ENCODE measurements around the gene PAX8. TPM values are rescaled to one million over a fixed set of nuclear protein-coding genes. Genes with fewer than 3 reads are reported as not detected.

PAX8 gene
- total and polyA plus RNA-seq, 2 donors (not counting 1 experiment from before 2014, with no cell fraction given): 0.26 to 0.50 TPM

DNA sequence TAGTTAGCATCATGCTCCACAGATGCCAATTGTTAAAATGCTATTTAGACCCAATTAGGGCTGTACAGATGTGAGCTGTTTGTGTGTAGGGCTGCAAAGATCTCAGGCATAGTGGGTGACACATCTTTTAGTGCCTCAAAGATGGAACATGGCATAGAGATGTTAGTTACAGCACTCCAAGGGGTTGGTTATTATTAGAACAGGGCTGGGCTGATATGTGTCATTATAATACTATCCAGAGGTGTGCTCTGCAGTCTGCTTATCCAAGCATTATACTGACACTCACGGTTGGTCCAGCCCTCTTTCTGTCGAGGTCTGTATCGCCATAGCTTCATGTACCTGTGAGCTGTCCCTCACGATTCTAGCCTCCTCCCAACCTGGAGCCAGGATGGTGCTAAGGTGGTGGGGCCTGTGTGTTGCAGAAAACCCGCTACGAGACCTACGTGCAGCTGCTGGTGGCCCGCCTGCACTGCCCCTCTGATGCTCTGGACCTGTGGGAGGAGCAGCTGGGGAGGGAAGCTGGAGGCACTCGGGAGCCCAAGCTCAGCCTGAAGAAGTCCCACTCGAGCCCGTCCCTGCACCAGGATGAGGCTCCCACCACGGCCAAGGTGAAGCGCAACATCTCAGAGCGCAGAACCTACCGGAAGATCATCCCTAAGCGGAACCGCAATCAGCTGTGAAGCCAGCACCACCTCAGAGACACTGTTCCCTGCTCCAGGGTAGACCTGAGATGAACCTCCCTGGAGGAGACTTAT, 77.8 kb downstream of the PAX8 start:
- Histone ChIP-seq H3K36me3 (ENCODE audit: control insufficient read depth, insufficient read depth, low read length) (no peaks in the 10 kb centered on the region), H3K9ac (ENCODE audit: insufficient read depth, low read length) (no peak overlapping the region)
- no peak for DNase-seq (ENCODE audit: low read depth in 2 of 2)

GRCh38 chr2:113200236-113200635, 78.5 kb downstream of the PAX8 start:
- DNase-seq (ENCODE audit: low read depth in 2 of 2): no peak
- no peak overlapping the region for H3K4me3 ChIP-seq (replicated peaks in 1 of 4; ENCODE audit: control extremely low read depth in 1 of 4, insufficient read depth in 1 of 4, low read depth in 3 of 4, low read length in 4 of 4)
- no peak for TF ChIP-seq EZH2 (IDR thresholded peaks at IDR 0.05; ENCODE audit: low read length, missing control alignments)
- TF ChIP-seq, protein P1, sequence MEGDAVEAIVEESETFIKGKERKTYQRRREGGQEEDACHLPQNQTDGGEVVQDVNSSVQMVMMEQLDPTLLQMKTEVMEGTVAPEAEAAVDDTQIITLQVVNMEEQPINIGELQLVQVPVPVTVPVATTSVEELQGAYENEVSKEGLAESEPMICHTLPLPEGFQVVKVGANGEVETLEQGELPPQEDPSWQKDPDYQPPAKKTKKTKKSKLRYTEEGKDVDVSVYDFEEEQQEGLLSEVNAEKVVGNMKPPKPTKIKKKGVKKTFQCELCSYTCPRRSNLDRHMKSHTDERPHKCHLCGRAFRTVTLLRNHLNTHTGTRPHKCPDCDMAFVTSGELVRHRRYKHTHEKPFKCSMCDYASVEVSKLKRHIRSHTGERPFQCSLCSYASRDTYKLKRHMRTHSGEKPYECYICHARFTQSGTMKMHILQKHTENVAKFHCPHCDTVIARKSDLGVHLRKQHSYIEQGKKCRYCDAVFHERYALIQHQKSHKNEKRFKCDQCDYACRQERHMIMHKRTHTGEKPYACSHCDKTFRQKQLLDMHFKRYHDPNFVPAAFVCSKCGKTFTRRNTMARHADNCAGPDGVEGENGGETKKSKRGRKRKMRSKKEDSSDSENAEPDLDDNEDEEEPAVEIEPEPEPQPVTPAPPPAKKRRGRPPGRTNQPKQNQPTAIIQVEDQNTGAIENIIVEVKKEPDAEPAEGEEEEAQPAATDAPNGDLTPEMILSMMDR (conservative IDR thresholded peaks at IDR 0.05 in 1 of 2, IDR thresholded peaks at IDR 0.05 in 1 of 2; ENCODE audit: low read depth in 1 of 2, low read length in 2 of 2): no peak
- no peaks in the 10 kb centered on the region for H4K20me1 ChIP-seq (ENCODE audit: control insufficient read depth, extremely low read depth, insufficient read depth, low read length)
- H3K27me3 ChIP-seq (ENCODE audit: control insufficient read depth, insufficient read depth, low read length): no peaks in the 10 kb centered on the region
- no peaks in the 10 kb centered on the region for H3K4me1 ChIP-seq (ENCODE audit: control insufficient read depth, extremely low read depth, insufficient read depth, low read length)
- no peaks in the 10 kb centered on the region for H3K79me2 ChIP-seq (ENCODE audit: control insufficient read depth, insufficient read depth, low read length)
- H3K9ac ChIP-seq (ENCODE audit: insufficient read depth, low read length): no peak overlapping the region
- H3K36me3 ChIP-seq (ENCODE audit: control insufficient read depth, insufficient read depth, low read length): no peaks in the 10 kb centered on the region
- H2AFZ ChIP-seq (ENCODE audit: low read length): no peak overlapping the region
- no peaks in the 10 kb centered on the region for H3K9me3 ChIP-seq (ENCODE audit: control insufficient read depth, insufficient read depth, low read depth, low read length)
- no peak overlapping the region for H3K27ac ChIP-seq (ENCODE audit: insufficient read depth, low read length)
- H3K4me2 ChIP-seq (ENCODE audit: extremely low read depth, insufficient read depth, low read length): no peak overlapping the region

More for the DNA sequence above, 77.8 kb downstream of the PAX8 start:
- Histone ChIP-seq H3K27ac (ENCODE audit: insufficient read depth, low read length) (no peak overlapping the region), H3K9me3 (ENCODE audit: control insufficient read depth, insufficient read depth, low read depth, low read length) (no peaks in the 10 kb centered on the region), H3K79me2 (ENCODE audit: control insufficient read depth, insufficient read depth, low read length) (no peaks in the 10 kb centered on the region), H3K4me1 (ENCODE audit: control insufficient read depth, extremely low read depth, insufficient read depth, low read length) (no peaks in the 10 kb centered on the region), H3K4me3 (replicated peaks in 1 of 4; ENCODE audit: control extremely low read depth in 1 of 4, insufficient read depth in 1 of 4, low read depth in 3 of 4, low read length in 4 of 4) (no peak overlapping the region), H3K4me2 (ENCODE audit: extremely low read depth, insufficient read depth, low read length) (no peak overlapping the region), H2AFZ (ENCODE audit: low read length) (no peak overlapping the region), H4K20me1 (ENCODE audit: control insufficient read depth, extremely low read depth, insufficient read depth, low read length) (no peaks in the 10 kb centered on the region), H3K27me3 (ENCODE audit: control insufficient read depth, insufficient read depth, low read length) (no peaks in the 10 kb centered on the region)
- TF ChIP-seq, protein P1 (conservative IDR thresholded peaks at IDR 0.05 in 1 of 2, IDR thresholded peaks at IDR 0.05 in 1 of 2; ENCODE audit: low read depth in 1 of 2, low read length in 2 of 2): no peak
- no peak for TF ChIP-seq EZH2 (IDR thresholded peaks at IDR 0.05; ENCODE audit: low read length, missing control alignments)

DNA sequence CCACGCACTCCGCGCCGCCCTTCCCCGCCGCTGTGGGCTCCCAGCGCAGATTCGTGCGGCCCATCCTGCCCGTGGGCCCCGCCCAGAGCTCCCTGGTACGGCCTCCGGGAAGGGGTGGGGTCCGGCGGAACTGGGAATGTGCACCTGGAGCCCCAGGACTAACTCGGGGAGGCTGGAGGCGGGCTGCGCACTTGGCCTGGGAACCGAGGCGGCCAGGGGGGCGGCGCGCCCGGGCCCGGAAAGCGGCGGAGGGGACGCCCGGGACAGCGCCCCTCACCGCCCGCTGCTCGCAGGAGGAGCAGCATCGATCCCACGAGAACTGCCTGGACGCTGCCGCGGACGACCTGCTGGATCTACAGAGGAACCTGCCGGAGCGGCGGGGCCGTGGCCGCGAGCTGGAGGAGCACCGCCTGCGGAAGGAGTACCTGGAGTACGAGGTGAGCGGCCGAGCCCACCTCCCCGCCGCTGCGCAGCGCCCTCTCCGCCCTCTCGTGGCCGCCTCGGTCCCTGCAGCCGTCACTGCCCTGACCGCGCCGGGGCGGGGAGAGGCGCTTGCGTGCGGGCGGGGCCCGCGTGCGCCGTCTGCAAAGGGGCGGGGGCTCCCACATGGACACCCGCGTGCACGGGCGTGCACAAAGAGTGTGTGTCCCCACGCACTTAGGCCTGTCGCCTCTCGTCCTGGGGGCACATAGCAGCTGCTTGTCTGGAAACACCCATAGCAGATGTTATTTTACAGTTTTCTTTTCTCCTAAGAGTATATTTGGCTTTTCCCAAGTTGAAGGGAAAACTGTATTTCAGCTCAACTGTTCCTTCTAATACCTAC, 79.7 kb downstream of the PAX8 start:
- Histone ChIP-seq H3K4me1 (ENCODE audit: control insufficient read depth, extremely low read depth, insufficient read depth, low read length) (no peaks in the 10 kb centered on the region), H3K9me3 (ENCODE audit: control insufficient read depth, insufficient read depth, low read depth, low read length) (no peaks in the 10 kb centered on the region), H3K79me2 (ENCODE audit: control insufficient read depth, insufficient read depth, low read length) (no peaks in the 10 kb centered on the region), H3K4me2 (ENCODE audit: extremely low read depth, insufficient read depth, low read length) (peak overlapping the region; percentile 88), H2AFZ (ENCODE audit: low read length) (peak overlapping the region; percentile 95), H3K27ac (ENCODE audit: insufficient read depth, low read length) (peak overlapping the region; percentile 18), H3K9ac (ENCODE audit: insufficient read depth, low read length) (peak overlapping the region; percentile 67), H3K36me3 (ENCODE audit: control insufficient read depth, insufficient read depth, low read length) (no peaks in the 10 kb centered on the region), H4K20me1 (ENCODE audit: control insufficient read depth, extremely low read depth, insufficient read depth, low read length) (no peaks in the 10 kb centered on the region), H3K4me3 (replicated peaks in 1 of 4; ENCODE audit: control extremely low read depth in 1 of 4, insufficient read depth in 1 of 4, low read depth in 3 of 4, low read length in 4 of 4) (peak overlapping the region; percentile 40 to 79 (median 72)), H3K27me3 (ENCODE audit: control insufficient read depth, insufficient read depth, low read length) (no peaks in the 10 kb centered on the region)
- DNase-seq (ENCODE audit: low read depth in 2 of 2): peak; percentile 66
- TF ChIP-seq, protein P1 (conservative IDR thresholded peaks at IDR 0.05 in 1 of 2, IDR thresholded peaks at IDR 0.05 in 1 of 2; ENCODE audit: low read depth in 1 of 2, low read length in 2 of 2): peak; percentile 62 to 77
- no peak for TF ChIP-seq EZH2 (IDR thresholded peaks at IDR 0.05; ENCODE audit: low read length, missing control alignments)
